Effector memory CD4-positive, alpha-beta T cell (primary cell): ENCODE data around the gene USP31.

Source experiments
- DNase-seq, 3 donors: peaks; one replicate each; pipeline ENCODE4 v3.0.0-alpha.2; 2020
- H3K27ac ChIP-seq: 2 replicates; pipeline ENCODE4 v1.7.0; 2013; ENCODE audit warnings: mild to moderate bottlenecking, low read length, moderate library complexity; ENCODE audit not compliant: insufficient read depth, poor library complexity, severe bottlenecking
- H3K27me3 ChIP-seq: replicated peaks from 2 replicates; pipeline ENCODE4 v1.7.0; 2013; ENCODE audit warnings: mild to moderate bottlenecking, low read length; ENCODE audit not compliant: insufficient read depth, control insufficient read depth, poor library complexity, severe bottlenecking
- H3K36me3 ChIP-seq: 2 replicates; pipeline ENCODE4 v1.7.0; 2013; ENCODE audit warnings: mild to moderate bottlenecking, low read length, moderate library complexity; ENCODE audit not compliant: control insufficient read depth, insufficient read depth
- H3K4me1 ChIP-seq: 2 replicates; pipeline ENCODE4 v1.7.0; 2013; ENCODE audit warnings: low read length, mild to moderate bottlenecking; ENCODE audit not compliant: control insufficient read depth, insufficient read depth, poor library complexity, severe bottlenecking
- H3K4me3 ChIP-seq: 2 replicates; pipeline ENCODE4 v1.7.0; 2013; ENCODE audit warnings: low read length, low read depth, mild to moderate bottlenecking; ENCODE audit not compliant: insufficient read depth, poor library complexity, severe bottlenecking
- H3K9me3 ChIP-seq: 2 replicates; pipeline ENCODE4 v1.7.0; 2013; ENCODE audit warnings: mild to moderate bottlenecking, low read length, moderate library complexity; ENCODE audit not compliant: control insufficient read depth

USP31 gene

DNA sequence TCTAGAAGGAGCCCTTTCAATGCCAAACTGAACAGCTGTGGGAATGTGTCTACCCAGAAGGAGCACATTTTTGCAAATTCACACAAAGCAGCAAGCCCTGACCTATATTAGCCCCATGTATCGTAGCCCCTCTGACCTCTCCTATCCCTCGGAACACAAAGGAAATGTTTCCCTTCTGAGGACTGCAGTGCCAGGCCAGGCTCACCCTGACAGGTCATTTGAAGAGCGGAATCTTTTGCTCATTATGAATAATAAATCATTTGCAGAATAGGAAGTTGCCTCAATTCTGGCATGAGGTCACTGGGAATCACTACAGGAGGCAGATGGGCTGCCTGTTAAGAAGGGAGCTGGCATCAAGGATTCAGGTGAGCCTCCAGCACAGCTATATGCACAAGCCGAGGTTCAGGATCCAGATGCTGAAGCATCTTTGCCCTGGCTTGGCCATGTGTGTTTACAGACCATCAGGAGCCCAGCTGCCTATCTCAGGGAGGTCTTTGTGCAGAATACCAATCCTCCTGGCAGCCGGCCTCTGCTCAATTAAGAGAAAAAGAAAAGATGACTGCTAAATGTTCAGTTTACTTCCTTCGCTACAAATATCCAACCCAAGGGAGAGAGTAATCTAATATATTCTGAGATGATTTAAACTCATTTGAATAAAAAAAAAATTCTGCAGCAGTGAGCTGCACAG is 119.4 kb downstream of the USP31 start:
- Histone ChIP-seq H3K36me3 (no peaks in the 10 kb centered on the region), H3K9me3 (no peaks in the 10 kb centered on the region), H3K4me1 (no peaks in the 10 kb centered on the region), H3K27me3 (no peaks in the 10 kb centered on the region), H3K4me3 (no peak overlapping the region), H3K27ac (no peak overlapping the region)
- DNase-seq = no peak

DNA sequence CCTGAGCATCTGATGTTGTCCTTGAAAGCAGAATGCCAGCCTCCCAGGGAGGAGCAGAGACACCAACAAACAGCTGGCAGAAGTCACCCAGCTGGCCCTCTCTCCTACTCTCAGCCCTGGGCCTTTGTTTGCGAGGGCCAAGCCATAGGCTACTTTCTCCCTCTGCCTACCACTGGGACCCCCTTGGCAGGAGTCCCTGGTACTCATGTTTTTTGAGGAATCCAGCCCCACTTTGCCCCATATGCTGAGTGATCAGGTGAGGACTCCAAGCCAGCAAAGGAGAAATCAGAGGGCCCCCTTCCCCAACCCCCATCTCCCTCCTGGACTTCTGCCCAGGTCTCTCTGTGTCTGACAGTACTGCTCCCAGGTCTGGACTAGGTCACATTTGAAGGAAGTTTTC is 121.9 kb downstream of the USP31 start:
- DNase-seq = no peak
- Histone ChIP-seq H3K27me3 (no peaks in the 10 kb centered on the region), H3K4me3 (no peak overlapping the region), H3K4me1 (no peaks in the 10 kb centered on the region), H3K27ac (no peak overlapping the region), H3K36me3 (no peaks in the 10 kb centered on the region), H3K9me3 (no peaks in the 10 kb centered on the region)

DNA sequence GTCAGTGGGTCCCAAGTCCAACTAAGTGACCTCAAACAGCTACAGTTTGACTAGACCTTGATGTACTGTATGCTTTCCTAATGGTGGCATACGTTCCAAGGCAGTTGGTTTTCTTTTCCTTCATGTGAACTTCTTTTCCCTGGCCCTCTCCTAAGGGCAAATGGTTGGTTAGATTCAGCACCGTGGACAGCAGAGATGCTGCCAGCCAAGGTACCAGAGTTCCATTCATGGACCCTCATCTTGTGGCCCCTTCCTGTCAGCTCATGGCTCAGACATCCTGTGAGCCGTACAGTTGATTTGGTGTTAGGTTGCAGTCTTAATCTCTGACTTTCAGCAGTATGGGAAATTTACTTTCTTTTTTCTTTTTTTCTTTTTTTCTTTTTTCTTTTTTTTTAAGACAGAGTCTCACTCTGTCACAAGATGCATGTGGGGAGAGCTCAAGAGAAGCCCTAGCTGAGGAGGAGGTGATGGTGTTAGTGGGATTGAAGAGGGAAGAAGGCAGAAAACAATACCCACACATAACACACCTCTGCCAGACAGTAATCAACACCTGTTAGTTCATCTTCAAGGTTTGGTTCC is 122.4 kb downstream of the USP31 start:
- no peak for DNase-seq
- no peak overlapping the region for H3K27ac ChIP-seq
- no peaks in the 10 kb centered on the region for H3K36me3 ChIP-seq
- H3K4me3 ChIP-seq = no peak overlapping the region
- H3K4me1 ChIP-seq = no peaks in the 10 kb centered on the region
- H3K9me3 ChIP-seq = no peaks in the 10 kb centered on the region
- H3K27me3 ChIP-seq = no peaks in the 10 kb centered on the region

DNA sequence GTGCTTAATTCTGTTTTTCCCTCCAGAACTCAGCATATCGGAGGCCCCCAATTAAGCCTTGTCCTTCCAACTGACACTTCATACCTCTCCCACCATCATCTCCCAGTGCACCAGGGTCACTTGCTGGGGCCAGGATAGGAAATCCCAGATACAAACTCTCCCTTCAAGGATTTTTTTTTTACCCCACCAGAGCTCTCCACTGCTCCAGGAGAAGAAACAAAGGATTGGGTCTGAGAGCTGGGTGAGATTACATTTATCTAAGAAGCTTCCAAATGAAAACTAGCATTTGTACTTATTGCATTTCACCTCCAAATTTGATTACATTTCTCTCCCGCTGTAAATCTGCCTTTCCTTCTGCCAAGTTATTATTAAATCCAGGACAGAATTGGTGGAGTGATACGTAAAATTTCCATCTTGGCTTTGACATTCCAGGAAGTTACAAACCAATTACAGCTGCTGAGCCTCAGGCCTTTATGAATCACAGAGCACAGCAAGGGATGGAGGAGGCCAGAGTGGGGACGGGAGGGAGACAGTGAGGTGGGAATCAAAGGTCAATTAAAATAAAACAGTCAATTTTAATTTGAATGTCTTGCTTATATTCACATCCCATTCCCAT is 123.5 kb downstream of the USP31 start:
- Histone ChIP-seq H3K4me1 (no peaks in the 10 kb centered on the region), H3K9me3 (no peaks in the 10 kb centered on the region), H3K4me3 (no peak overlapping the region), H3K27ac (no peak overlapping the region), H3K27me3 (no peaks in the 10 kb centered on the region), H3K36me3 (no peaks in the 10 kb centered on the region)
- no peak for DNase-seq

DNA sequence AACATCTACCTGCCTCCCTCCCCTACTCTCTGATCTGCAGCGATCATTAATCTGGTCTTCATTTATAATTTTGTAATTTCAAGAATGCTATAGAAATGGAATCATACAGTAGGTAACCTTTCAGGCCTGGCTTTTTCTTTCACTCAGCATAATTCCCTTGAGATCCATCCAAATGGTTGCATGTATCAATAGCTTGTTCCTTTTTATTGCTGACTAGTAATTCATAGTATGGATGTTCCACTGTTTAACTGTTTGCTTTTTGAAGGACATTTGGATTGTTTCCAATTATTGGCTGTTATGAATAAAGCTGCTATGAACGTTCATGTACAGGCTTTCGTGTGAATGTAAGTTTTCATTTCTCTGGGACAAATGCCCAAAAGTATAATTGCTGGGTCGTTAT is 125.2 kb downstream of the USP31 start:
- Histone ChIP-seq H3K4me1 (no peaks in the 10 kb centered on the region), H3K27me3 (no peaks in the 10 kb centered on the region), H3K9me3 (no peaks in the 10 kb centered on the region), H3K36me3 (no peaks in the 10 kb centered on the region), H3K27ac (no peak overlapping the region), H3K4me3 (no peak overlapping the region)
- no peak for DNase-seq

DNA sequence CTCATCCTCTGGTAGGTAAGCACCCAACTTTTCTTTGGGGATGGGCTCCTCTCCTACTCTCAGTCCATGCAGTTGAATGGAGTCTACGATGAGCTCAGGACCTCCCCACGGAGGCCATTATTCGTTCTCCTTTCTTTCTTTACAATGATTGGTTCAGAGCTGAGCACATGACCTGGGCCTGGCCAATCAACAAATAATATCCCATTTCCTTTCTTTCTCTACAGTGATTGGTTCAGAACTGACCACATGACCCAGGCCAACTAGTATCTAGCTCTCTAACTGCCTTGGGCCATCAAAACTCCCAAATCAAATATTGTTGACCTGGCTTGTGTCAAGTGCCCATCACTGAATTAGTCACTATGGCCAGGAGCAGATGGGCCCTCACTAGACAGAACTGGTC is 129.2 kb downstream of the USP31 start:
- no peaks in the 10 kb centered on the region for H3K27me3 ChIP-seq
- no peaks in the 10 kb centered on the region for H3K4me1 ChIP-seq
- no peaks in the 10 kb centered on the region for H3K36me3 ChIP-seq

DNA sequence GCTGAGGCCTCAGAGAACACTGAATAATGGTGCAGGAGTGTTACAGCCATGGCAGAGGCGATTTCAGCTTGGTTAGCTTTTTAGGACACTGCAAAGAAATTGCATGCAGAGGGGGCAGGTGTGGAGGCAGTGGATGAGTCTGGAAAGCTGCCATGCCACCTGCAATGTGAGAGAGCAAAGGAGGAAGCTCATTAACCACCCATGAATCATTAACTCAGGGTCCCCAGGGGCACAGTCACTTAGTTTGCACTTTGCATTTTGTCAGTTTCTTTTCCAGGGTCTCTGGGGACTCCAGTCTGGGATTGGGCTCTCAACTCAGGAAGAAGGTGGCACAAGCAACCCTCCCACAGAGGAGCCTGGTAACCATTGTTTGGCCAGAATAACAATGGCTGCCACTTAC is 132.9 kb downstream of the USP31 start:
- DNase-seq = no peak
- H3K27me3 ChIP-seq = no peaks in the 10 kb centered on the region
- no peak overlapping the region for H3K4me3 ChIP-seq
- no peaks in the 10 kb centered on the region for H3K36me3 ChIP-seq
- H3K27ac ChIP-seq = no peak overlapping the region
- H3K9me3 ChIP-seq = no peaks in the 10 kb centered on the region
- no peaks in the 10 kb centered on the region for H3K4me1 ChIP-seq

More for the DNA sequence above, 129.2 kb downstream of the USP31 start:
- H3K27ac ChIP-seq = no peak overlapping the region
- DNase-seq = no peak
- H3K9me3 ChIP-seq = no peaks in the 10 kb centered on the region
- no peak overlapping the region for H3K4me3 ChIP-seq

DNA sequence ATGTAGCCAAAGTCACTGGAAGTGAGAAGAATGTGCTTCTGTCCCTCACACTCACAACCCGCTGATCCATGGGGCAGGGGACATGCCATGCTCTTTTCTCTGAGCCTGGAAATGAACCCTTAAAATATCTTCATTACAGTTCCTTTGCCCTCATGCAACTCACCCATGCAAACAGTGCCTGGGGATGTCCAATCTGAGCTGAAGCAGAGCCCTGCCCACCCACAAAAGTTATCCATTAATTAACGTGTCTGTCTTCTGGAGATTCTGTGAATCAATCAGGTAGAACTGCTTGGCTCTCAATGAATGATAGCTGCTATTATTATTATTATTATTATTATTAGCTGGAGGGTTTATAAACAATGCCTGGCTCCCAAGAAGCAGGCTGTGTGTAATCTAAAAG is 133.7 kb downstream of the USP31 start:
- no peak for DNase-seq

DNA sequence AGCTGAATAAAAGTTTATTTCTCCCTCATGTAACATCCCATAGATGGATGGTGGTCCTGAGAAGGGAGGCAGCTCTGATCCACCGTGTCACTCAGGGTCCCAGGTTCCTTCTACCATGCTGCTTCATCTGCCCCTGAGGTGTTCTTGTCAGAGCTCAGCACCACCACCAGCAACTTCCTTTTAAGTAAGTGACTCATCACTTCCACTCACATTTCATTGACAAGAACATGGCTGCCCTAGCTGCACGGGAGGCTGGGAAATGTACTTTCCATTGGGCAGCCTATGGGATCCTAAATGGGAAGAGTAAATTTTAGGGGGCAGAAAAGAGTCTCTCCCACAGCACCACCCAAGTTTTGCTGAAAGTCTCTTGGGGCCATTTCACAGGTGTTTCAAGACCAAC is 134.7 kb downstream of the USP31 start:
- DNase-seq = no peak
- H3K36me3 ChIP-seq = no peaks in the 10 kb centered on the region
- no peaks in the 10 kb centered on the region for H3K27me3 ChIP-seq
- no peaks in the 10 kb centered on the region for H3K9me3 ChIP-seq
- H3K27ac ChIP-seq = no peak overlapping the region
- H3K4me3 ChIP-seq = no peak overlapping the region
- no peaks in the 10 kb centered on the region for H3K4me1 ChIP-seq

More for the DNA sequence above, 133.7 kb downstream of the USP31 start:
- H3K4me1 ChIP-seq = no peaks in the 10 kb centered on the region
- no peaks in the 10 kb centered on the region for H3K36me3 ChIP-seq
- H3K27ac ChIP-seq = no peak overlapping the region
- H3K27me3 ChIP-seq = no peaks in the 10 kb centered on the region
- H3K4me3 ChIP-seq = no peak overlapping the region
- H3K9me3 ChIP-seq = no peaks in the 10 kb centered on the region
